GM19023 (cell line): ENCODE data around the gene GPNMB.

Experiments
- ATAC-seq: cut with Tn5 transposase; IDR thresholded peaks from one replicate; pipeline ENCODE4 v1.9.1; 2021; ENCODE audit warnings: mild to moderate bottlenecking, moderate library complexity; ENCODE audit not compliant: unreplicated experiment

The GPNMB gene

GRCh38 chr7:23268746-23269145 is 22.2 kb downstream of the GPNMB start:
- no peak for ATAC-seq

- ATAC-seq = no peak
Observed at GRCh38 chr7:23272275-23272674, 25.7 kb downstream of the GPNMB start.

- peak; percentile 98 for ATAC-seq
Observed at GRCh38 chr7:23273141-23273599, 26.6 kb downstream of the GPNMB start.

- ATAC-seq = no peak
Observed at GRCh38 chr7:23275912-23276311, 29.3 kb downstream of the GPNMB start.

GRCh38 chr7:23276376-23276775 is 29.8 kb downstream of the GPNMB start:
- no peak for ATAC-seq

- ATAC-seq = no peak
Observed at GRCh38 chr7:23276947-23277346, 30.4 kb downstream of the GPNMB start.

GRCh38 chr7:23277359-23277989 is 30.9 kb downstream of the GPNMB start:
- no peak for ATAC-seq

GRCh38 chr7:23279819-23280525 is 33.4 kb downstream of the GPNMB start:
- ATAC-seq = no peak

GRCh38 chr7:23283086-23283485 is 36.5 kb downstream of the GPNMB start:
- no peak for ATAC-seq

GRCh38 chr7:23284871-23285270 is 38.3 kb downstream of the GPNMB start:
- ATAC-seq = no peak

GRCh38 chr7:23285657-23286646 is 39.4 kb downstream of the GPNMB start:
- no peak for ATAC-seq

- no peak for ATAC-seq
Observed at GRCh38 chr7:23287612-23288011, 41.0 kb downstream of the GPNMB start.

GRCh38 chr7:23290993-23291392 is 44.4 kb downstream of the GPNMB start:
- no peak for ATAC-seq

GRCh38 chr7:23291957-23292560 is 45.5 kb downstream of the GPNMB start:
- no peak for ATAC-seq

- no peak for ATAC-seq
Observed at GRCh38 chr7:23292623-23293022, 46.0 kb downstream of the GPNMB start.

- ATAC-seq = no peak
Observed at GRCh38 chr7:23293500-23294073, 47.0 kb downstream of the GPNMB start.

- no peak for ATAC-seq
Observed at GRCh38 chr7:23294549-23295400, 48.2 kb downstream of the GPNMB start.

GRCh38 chr7:23295401-23295697 is 48.8 kb downstream of the GPNMB start:
- ATAC-seq = no peak

GRCh38 chr7:23298141-23298881 is 51.7 kb downstream of the GPNMB start:
- no peak for ATAC-seq
